Fibroblast of mammary gland (primary cell): ENCODE data around the gene CEP89.
"Not testable (repeated sequence)": the region's sequence is repeated elsewhere in the genome, so short reads cannot be mapped to it uniquely, and the experiment has no call there.

Experiments used
- DNase-seq: peaks from one replicate; pipeline ENCODE4 v3.0.0-alpha.2; 2010; ENCODE audit warnings: low read depth
- H3K4me3 ChIP-seq: 2 replicates; pipeline ENCODE4 v1.5.1; 2011; ENCODE audit warnings: low read depth, mild to moderate bottlenecking, low read length, moderate library complexity; ENCODE audit not compliant: control insufficient read depth
- CTCF ChIP-seq: conservative IDR thresholded peaks from 2 replicates; pipeline ENCODE4 v1.5.1; 2011; ENCODE audit warnings: low read depth, low read length, inconsistent platforms; ENCODE audit not compliant: control insufficient read depth, insufficient read depth

The CEP89 gene

DNA sequence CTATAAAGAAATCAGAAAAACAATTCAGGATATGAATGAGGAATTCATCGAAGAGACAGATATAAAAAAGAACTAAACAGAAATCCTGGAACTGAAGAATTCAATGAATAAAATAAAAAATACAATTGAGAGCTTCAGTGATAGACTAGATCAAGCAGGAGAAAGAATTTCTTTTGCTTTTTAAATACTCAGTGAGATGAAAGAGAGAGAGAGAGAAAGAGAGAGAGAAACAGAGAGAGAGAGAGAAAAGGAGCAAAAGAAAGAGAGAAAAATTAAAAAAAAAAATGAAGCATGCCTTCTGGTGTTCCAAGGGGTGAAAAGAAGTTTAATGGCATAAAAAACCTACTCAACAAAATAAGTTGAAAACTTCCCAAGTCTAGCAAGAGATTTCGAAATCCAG is 80.1 kb downstream of the CEP89 start:
- no peak for DNase-seq
- no peak overlapping the region for H3K4me3 ChIP-seq
- no peak for TF ChIP-seq CTCF

DNA sequence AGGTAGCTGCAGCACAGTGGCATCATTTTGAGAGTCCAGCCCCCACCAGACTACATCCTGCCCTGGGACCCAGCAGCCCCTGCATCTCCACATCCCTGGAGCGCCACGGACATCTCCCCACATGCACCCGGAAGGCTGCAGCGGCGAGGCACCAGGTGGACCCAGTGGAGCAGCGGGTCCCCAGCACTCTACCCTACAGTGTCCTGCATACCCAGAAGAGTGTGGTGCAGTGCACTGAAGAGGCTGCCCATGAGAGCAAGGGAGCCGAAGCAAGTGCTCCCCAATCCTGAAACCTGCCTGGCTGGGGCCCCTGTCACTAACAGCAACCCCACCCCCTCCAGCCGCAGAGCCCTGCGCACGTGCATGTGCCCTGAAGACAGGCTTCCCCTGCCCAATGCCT is 80.9 kb downstream of the CEP89 start:
- DNase-seq = no peak
- H3K4me3 ChIP-seq = no peak overlapping the region
- no peak for TF ChIP-seq CTCF

GRCh38 chr19:32890326-32890725 is 81.4 kb downstream of the CEP89 start:
- H3K4me3 ChIP-seq = no peak overlapping the region
- no peak for DNase-seq
- TF ChIP-seq CTCF = no peak

GRCh38 chr19:32889137-32889934 is 82.4 kb downstream of the CEP89 start:
- no peak for TF ChIP-seq CTCF
- DNase-seq = no peak
- H3K4me3 ChIP-seq = no peak overlapping the region

- TF ChIP-seq CTCF = no peak
- H3K4me3 ChIP-seq = no peak overlapping the region
- no peak for DNase-seq
Measured at GRCh38 chr19:32887572-32888215, 84.1 kb downstream of the CEP89 start.

DNA sequence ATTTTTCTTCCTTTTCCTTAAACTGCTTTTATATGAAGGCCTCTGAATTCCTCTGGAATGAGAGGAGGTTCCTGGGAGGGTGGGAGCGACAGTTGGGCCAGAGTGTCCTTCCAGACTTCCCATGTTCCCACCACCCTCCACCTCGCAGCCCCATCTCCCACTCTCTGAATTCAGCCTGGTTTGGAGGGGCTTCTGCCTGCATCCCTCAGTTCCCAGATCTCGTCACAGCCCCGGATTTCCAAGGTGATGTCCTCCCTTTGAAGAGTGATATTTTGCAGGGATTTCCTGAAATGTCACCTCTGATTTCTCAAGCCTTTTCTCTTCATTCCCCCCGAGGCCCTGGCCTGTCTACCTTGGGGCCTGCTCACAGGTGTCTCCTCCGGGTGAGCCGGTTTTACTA is 85.5 kb downstream of the CEP89 start:
- DNase-seq = no peak
- TF ChIP-seq CTCF = no peak
- no peak overlapping the region for H3K4me3 ChIP-seq

DNA sequence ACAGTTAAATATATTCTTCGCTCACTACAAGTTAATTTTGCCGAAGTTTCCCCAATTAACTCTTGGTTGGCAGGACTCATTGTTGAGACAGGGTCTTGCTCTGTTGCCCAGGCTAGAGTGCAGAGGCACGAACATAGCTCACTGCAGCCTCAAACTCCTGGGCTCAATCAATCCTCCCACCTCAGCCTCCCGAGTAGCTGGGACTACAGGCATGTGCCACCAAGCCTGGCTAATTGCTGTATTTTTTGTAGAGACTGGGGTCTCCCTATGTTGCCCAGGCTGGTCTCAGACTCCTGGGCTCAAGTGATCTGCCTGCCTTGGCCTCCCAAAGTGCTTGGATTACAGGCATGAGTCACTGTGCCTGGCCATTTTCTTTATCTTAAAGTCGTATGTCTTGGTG is 86.5 kb downstream of the CEP89 start:
- not testable (repeated sequence) for DNase-seq, H3K4me3 ChIP-seq
